ENCODE measurements around the gene ANKRD55. TPM values are rescaled to one million over a fixed set of nuclear protein-coding genes. Genes with fewer than 3 reads are reported as not detected.

ANKRD55 gene
- total and polyA plus RNA-seq, 10 donors, result 0.42 to 9.0 (median 2.3) TPM

DNA sequence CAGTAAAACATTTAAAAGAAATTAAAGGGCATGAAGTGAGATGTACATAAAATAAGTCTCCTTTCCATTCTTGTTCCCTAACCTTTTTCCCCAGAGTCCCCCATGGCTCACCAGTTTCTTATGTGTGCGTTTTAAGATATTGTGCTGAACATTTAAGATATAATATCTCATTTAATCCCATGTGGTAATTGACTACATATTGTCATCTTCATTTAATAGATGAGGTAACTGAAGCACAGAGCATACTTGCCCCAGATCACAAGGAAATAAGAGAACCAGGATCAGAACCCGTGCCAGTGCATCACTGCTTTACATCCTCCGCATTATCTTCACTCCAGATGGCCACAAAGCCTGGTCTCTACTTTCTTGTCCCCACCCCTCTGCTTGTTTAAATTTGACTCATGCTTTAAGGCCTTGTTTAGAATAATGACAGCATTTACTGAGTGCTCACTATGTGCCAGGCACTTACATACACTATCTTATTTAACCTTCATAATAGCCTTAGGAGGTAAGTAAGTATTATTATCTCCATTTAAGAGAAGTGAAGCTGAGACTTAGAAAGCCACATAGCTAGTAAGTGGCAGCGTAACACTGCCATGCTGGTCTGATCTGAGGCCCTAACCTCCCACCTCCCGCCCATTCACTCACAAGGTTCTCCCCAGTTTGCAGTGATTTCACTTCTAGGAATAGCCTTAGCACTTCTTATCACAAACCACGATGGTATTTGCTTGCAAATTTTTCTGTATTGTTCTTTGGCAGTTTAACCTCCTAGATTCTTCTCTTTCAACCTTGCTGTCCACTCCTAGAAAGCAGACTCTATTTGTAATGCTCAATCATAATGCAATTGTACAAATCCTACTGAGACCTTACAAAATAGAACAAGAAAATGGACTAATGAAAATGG lies 160.0 kb downstream of the ANKRD55 start:
- no peak for DNase-seq
- intact Hi-C loops (cut with DNase I; ENCODE audit: low total_unique reads), result no loop called here
- peak overlapping the region in 1 of 8 donors; percentile 0 for H3K27ac ChIP-seq
- 81 to 85% (median 85%) methylated on average over 6 of the region's 6 CpGs for WGBS, 5 donors
- no peaks in the 10 kb centered on the region for H3K9me3 ChIP-seq
- no peaks in the 10 kb centered on the region for H3K36me3 ChIP-seq
- peaks cover 11 to 38% (median 24%) of the 10 kb centered on the region in 6 donors for H3K4me1 ChIP-seq
- no peak for TF ChIP-seq POLR2AphosphoS5 (IDR thresholded peaks at IDR 0.05)
- TF ChIP-seq CTCF (IDR thresholded peaks at IDR 0.05 in 8 of 11, conservative IDR thresholded peaks at IDR 0.05 in 3 of 11), result no peak
- no peak for TF ChIP-seq POLR2A (IDR thresholded peaks at IDR 0.05)
- no peak overlapping the region for H3K4me3 ChIP-seq
- no peaks in the 10 kb centered on the region for H3K27me3 ChIP-seq (replicated peaks in 1 of 7)

DNA sequence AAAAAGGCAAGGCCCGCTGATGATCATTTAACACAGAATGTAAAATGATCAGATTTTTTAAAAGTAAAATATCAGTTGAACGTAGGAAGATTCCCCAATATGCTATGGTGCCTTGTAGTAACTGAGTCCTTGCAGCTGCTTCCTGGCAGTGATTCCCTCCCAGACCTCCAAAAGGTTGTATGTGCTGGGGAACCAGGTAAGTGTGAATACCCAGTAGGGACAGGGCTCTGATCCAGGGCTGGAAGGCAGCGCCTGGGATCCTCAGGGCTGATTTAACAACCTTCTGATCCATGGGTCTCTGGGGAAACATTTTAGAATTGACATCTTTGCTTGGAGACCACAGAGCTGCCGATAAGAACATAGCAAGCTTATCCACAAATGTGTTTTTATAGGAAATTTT lies 161.7 kb downstream of the ANKRD55 start:
- Histone ChIP-seq H3K4me1 (peaks cover 11 to 36% (median 21%) of the 10 kb centered on the region in 6 donors), H3K27ac (peak overlapping the region in 7 of 8 donors; percentile 36 to 73 (median 52)), H3K9me3 (no peaks in the 10 kb centered on the region), H3K36me3 (no peaks in the 10 kb centered on the region), H3K27me3 (replicated peaks in 1 of 7) (no peaks in the 10 kb centered on the region), H3K4me3 (no peak overlapping the region)
- intact Hi-C loops (cut with DNase I; ENCODE audit: low total_unique reads), result no loop called here
- no peak for TF ChIP-seq CTCF (IDR thresholded peaks at IDR 0.05 in 8 of 11, conservative IDR thresholded peaks at IDR 0.05 in 3 of 11)
- TF ChIP-seq POLR2A (IDR thresholded peaks at IDR 0.05), result no peak
- TF ChIP-seq POLR2AphosphoS5 (IDR thresholded peaks at IDR 0.05), result no peak
- WGBS, 5 donors, result 34 to 42% (median 37%) methylated on average over 4 of the region's 4 CpGs
- DNase-seq, result no peak

- peak overlapping the region in 7 of 8 donors; percentile 36 to 73 (median 52) for H3K27ac ChIP-seq
- H3K4me3 ChIP-seq, result no peak overlapping the region
- H3K9me3 ChIP-seq, result no peaks in the 10 kb centered on the region
- no peak for DNase-seq
- H3K36me3 ChIP-seq, result no peaks in the 10 kb centered on the region
- intact Hi-C loops (cut with DNase I; ENCODE audit: low total_unique reads), result no loop called here
- H3K4me1 ChIP-seq, result peaks cover 11 to 36% (median 21%) of the 10 kb centered on the region in 6 donors
- no peaks in the 10 kb centered on the region for H3K27me3 ChIP-seq (replicated peaks in 1 of 7)
- TF ChIP-seq POLR2A (IDR thresholded peaks at IDR 0.05) (no peak), POLR2AphosphoS5 (IDR thresholded peaks at IDR 0.05) (no peak), CTCF (IDR thresholded peaks at IDR 0.05 in 8 of 11, conservative IDR thresholded peaks at IDR 0.05 in 3 of 11) (no peak)
- WGBS, 5 donors, result 2 to 12% (median 7%) methylated on average over 2 of the region's 2 CpGs
Measured at GRCh38 chr5:56070851-56071465, 162.2 kb downstream of the ANKRD55 start.
